ENCODE data around the gene CENPM. TPM values are rescaled to one million over a fixed set of nuclear protein-coding genes. Genes with fewer than 3 reads are reported as not detected.

CENPM gene
- total and polyA plus RNA-seq, 8 donors = 0.14 to 1.7 (median 0.62) TPM

- peaks cover 0 to 12% (median 7%) of the 10 kb centered on the region in 4 donors for H3K27me3 ChIP-seq
- ATAC-seq = peak in 2 of 4 donors; percentile 9 to 14
- peaks cover 8 to 14% (median 12%) of the 10 kb centered on the region in 3 donors for H3K4me1 ChIP-seq
- no peak overlapping the region for H3K27ac ChIP-seq
- no peak for FAIRE-seq
- H3K4me3 ChIP-seq = no peak overlapping the region
- 57 to 61% methylated on average over 13 to 14 of the region's 14 CpGs for WGBS, 2 donors
- TF ChIP-seq CTCF (IDR thresholded peaks at IDR 0.05) = no peak
- H3K36me3 ChIP-seq = peaks cover 3 to 16% (median 6%) of the 10 kb centered on the region in 3 donors
- H3K9me3 ChIP-seq = no peaks in the 10 kb centered on the region
- intact Hi-C loops (cut with DNase I) = no loop called here
- DNase-seq = peak in 1 of 6 donors; percentile 77
These were observed 38.3 kb downstream of the CENPM start for GRCh38 chr22:41908411-41909309.

GRCh38 chr22:41907436-41908401 is 39.2 kb downstream of the CENPM start:
- peak in 1 of 6 donors; percentile 51 for DNase-seq
- no peak for FAIRE-seq
- H3K4me3 ChIP-seq = no peak overlapping the region
- H3K27ac ChIP-seq = no peak overlapping the region
- peaks cover 8 to 14% (median 12%) of the 10 kb centered on the region in 3 donors for H3K4me1 ChIP-seq
- peaks cover 3 to 16% (median 6%) of the 10 kb centered on the region in 3 donors for H3K36me3 ChIP-seq
- intact Hi-C loops (cut with DNase I) = no loop called here
- TF ChIP-seq CTCF (IDR thresholded peaks at IDR 0.05) = no peak
- WGBS, 2 donors = 87 to 90% methylated on average over 10 of the region's 10 CpGs
- H3K27me3 ChIP-seq = peaks cover 0 to 11% (median 4%) of the 10 kb centered on the region in 4 donors
- H3K9me3 ChIP-seq = no peaks in the 10 kb centered on the region
- ATAC-seq = no peak

GRCh38 chr22:41906822-41907221 is 40.1 kb downstream of the CENPM start:
- ATAC-seq = no peak
- WGBS, 2 donors = 90 to 91% methylated on average over 5 of the region's 5 CpGs
- Histone ChIP-seq H3K4me3 (no peak overlapping the region), H3K36me3 (peaks cover 3 to 16% (median 6%) of the 10 kb centered on the region in 3 donors), H3K27me3 (peaks cover 0 to 7% (median 3%) of the 10 kb centered on the region in 4 donors), H3K9me3 (no peaks in the 10 kb centered on the region), H3K4me1 (peaks cover 8 to 14% (median 12%) of the 10 kb centered on the region in 3 donors), H3K27ac (no peak overlapping the region)
- intact Hi-C loops (cut with DNase I) = no loop called here
- no peak for TF ChIP-seq CTCF (IDR thresholded peaks at IDR 0.05)
- no peak for FAIRE-seq
- DNase-seq = peak in 1 of 6 donors; percentile 16

- intact Hi-C loops (cut with DNase I) = no loop called here
- H3K4me1 ChIP-seq = peaks cover 4 to 7% (median 6%) of the 10 kb centered on the region in 3 donors
- no peak overlapping the region for H3K27ac ChIP-seq
- no peaks in the 10 kb centered on the region for H3K27me3 ChIP-seq
- ATAC-seq = no peak
- peak in 1 of 6 donors; percentile 58 for DNase-seq
- peaks cover 3 to 18% (median 8%) of the 10 kb centered on the region in 3 donors for H3K36me3 ChIP-seq
- H3K4me3 ChIP-seq = no peak overlapping the region
- WGBS, 2 donors = 93 to 94% methylated on average over 23 of the region's 23 CpGs
- H3K9me3 ChIP-seq = no peaks in the 10 kb centered on the region
- TF ChIP-seq CTCF (IDR thresholded peaks at IDR 0.05) = no peak
- no peak for FAIRE-seq
These were observed 41.3 kb downstream of the CENPM start for GRCh38 chr22:41905411-41906202.
